Subcutaneous adipose tissue (tissue), 4 donors: ENCODE results near the gene PNPLA3. TPM values are rescaled to one million over a fixed set of nuclear protein-coding genes. Genes with fewer than 3 reads are reported as not detected.

Source experiments
- total RNA-seq, 4 donors: library from RNA; depleted of rRNA; stranded (reverse); fragments of >200 nt; gene quantifications; one replicate each; pipeline ENCODE4 v1.1.0, GENCODE V29; 2016
- TF ChIP-seq, protein P1 (sequence below): fragments of 450-650 bp; IDR thresholded peaks from one replicate; pipeline ENCODE4 v1.5.1; 2016; ENCODE audit warnings: low read depth, mild to moderate bottlenecking, control low read depth, antibody characterized with exemption, moderate library complexity

PNPLA3 gene
- total RNA-seq, 4 donors from 2014 or later = 2.3 to 6.6 (median 3.1) TPM

DNA sequence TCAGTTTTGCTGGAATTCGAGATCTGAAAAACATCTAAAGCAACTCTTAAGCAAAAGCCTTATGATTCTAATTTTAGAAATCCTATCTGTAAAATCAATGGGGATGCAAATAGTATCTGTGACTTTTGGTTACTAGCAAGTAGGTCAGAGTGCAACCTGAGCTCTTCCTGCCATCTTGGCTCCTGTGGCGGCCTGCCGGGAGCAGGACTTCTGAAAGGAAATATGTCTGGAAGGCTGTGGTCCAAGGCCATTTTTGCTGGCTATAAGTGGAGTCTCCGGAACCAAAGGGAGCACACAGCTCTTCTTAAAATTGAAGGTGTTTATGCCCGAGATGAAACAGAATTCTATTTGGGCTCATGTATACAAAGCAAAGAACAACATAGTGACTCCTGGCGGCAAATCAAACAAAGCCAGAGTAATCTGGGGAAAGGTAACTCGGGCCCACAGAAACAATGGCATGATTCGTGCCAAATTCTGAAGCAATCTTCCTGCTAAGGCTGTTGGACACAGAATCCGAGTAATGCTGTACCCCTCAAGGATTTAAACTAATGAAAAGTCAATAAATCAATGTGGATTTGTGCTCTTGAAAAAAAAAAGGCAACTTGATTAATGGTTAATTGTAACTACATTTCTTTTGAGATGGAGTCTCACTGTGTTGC is 33.3 kb downstream of the PNPLA3 start:
- TF ChIP-seq, protein P1, sequence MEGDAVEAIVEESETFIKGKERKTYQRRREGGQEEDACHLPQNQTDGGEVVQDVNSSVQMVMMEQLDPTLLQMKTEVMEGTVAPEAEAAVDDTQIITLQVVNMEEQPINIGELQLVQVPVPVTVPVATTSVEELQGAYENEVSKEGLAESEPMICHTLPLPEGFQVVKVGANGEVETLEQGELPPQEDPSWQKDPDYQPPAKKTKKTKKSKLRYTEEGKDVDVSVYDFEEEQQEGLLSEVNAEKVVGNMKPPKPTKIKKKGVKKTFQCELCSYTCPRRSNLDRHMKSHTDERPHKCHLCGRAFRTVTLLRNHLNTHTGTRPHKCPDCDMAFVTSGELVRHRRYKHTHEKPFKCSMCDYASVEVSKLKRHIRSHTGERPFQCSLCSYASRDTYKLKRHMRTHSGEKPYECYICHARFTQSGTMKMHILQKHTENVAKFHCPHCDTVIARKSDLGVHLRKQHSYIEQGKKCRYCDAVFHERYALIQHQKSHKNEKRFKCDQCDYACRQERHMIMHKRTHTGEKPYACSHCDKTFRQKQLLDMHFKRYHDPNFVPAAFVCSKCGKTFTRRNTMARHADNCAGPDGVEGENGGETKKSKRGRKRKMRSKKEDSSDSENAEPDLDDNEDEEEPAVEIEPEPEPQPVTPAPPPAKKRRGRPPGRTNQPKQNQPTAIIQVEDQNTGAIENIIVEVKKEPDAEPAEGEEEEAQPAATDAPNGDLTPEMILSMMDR = no peak

DNA sequence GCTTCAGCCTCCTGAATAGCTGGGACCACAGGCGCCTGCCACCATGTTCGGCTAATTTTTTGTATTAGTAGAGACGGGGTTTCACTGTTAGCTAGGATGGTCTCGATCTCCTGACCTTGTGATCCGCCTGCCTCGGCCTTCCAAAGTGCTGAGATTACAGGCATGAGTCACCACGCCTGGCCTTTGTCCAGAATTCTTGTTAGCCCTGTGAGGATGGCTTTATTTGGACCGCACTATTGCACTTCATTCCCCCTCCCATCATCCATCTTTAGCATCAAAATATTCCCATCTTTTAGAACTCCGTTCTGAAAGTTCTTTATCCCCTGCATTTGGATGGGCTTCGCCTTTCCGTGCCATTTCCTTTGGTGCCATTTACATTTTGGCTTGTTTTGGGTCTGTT is 34.3 kb downstream of the PNPLA3 start:
- TF ChIP-seq, protein P1 = no peak

DNA sequence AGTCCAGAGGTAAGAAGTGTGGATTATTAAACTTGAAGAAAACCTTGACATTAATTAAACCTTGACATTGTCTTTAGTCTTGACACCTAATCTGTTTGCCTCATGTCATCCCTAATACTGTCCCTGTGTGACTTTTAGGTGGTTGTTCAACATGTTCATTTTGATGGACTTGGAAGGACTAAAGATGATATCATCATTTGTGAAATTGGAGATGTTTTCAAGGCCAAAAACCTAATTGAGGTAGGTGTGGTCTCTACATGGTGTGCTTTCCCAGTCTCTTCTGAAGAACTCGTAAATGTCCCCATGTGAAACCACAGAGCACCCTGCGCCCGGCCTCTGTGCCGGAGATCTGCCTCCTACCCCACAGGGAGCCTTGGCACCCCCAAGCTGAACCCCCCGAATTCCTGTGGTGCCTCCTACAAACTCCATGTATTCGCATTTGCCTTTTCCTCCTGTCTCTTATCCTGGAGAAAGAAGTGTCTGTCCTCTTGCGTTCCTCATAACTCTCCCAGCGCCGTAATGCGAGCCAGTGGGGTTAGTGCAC is 40.8 kb downstream of the PNPLA3 start:
- TF ChIP-seq, protein P1 = no peak

DNA sequence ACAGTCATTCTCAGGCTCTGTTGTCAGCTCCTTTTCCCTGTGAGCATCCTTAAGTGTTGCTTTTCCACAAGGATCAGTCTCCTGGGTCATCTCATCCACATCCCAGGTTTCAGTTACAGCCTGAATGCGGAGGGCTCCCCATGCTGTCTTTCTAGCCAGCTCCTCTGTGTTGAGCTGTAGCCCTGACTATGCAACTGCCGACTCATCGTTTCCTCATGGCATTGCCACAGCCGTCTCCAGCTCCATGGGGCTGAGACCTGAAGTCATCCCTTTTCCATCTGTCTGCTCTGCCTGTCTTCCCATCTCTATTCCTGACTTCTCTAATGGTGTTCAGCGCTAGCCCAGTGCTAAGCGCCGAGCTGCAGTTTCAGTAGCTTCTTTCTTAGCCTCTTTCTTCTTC is 43.5 kb downstream of the PNPLA3 start:
- TF ChIP-seq, protein P1 = no peak

DNA sequence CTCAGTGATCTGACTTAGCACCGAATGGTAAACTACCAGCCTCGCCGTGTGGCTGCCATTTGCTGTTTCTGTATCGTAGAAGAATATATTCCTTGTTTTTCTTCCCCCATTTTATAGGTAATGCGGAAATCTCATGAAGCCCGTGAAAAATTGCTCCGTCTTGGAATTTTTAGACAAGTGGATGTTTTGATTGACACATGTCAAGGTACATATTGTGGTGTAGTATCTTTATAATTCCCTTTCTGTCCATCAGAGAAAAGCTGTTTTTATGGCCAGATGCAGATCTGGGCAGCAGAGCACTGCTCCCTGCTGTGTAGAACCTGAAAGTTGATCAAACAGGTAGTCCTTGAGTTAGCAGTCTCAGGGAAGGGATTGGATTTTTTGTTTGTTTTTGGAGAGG is 45.0 kb downstream of the PNPLA3 start:
- TF ChIP-seq, protein P1 = no peak

DNA sequence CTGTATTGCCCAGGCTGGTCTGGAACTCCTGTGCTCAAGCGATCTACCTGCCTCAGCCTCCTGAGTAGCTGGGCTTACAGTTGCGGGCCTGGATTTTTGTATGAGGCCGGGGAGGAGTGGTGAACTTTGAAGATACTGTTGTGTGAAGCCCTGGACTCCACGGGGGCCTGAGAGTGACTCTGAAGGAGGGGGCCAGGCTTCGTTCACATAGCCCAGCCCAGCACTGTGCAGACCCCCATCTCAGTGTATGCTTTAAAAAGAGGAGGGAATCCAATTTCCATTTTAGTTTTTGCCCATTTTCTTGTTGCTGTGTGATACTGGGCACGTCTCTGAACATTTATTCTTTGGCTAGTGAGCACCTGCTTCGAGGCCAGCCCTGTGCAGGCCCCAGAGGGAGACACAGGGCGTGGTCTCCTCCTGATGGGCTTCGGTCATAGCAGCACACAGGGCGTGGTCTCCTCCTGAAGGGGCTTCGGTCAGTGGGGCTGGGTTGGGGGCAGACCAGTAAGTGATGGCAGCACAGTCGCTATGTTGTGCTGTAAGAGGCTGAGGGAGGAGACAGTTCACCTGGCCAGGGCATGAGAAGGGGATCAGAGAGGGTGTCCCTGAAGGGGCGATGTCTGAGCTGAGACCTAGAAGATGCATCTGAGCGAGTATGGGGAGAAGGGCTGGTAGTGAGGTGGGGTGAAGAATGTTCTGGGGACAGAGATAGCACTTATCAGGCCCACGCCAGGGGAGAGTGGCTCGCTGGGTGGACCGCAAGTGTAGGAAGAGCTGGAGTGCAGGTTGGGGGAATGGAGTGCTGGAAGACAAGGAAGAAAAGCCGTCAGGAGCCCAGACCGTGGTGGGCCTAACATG is 45.6 kb downstream of the PNPLA3 start:
- TF ChIP-seq, protein P1 = no peak
